ENCODE results near the gene P2RX7. TPM values are rescaled to one million over a fixed set of nuclear protein-coding genes. Genes with fewer than 3 reads are reported as not detected.

The P2RX7 gene
- total and polyA plus RNA-seq, 9 of the 15 experiments (the other 6 are each of a cell fraction or from before 2014, with no cell fraction given), result 0.04 to 0.65 (median 0.30) TPM

DNA sequence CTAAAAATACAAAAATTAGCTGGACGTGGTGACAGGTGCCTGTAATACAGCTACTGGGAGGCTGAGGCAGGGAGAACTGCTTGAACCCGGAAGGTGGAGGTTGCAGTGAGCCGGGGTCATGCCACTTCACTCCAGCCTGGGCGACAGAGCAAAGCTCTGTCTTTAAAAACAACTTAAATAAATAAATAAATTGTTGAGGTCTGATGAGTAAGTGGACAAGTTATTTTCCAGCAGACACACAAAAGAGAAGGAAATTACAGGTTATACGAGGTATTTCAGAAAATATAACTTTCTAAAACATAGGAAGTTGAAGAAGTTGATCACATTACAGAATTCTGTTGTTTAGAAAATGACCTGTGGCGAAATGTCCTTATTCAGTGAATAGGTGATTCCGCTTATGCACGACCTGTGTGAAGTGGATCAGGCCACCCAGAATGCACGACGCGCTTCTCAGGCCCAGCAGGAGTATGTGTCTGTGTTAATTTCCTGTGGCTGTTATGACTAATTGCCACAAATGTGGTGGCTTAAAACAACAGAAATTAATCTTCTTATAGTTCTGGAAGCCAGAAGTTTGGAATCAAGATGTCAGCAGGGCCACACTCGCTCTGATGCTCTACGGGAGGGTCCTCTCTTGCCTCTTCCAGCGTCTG, 38.1 kb downstream of the P2RX7 start:
- Histone ChIP-seq H3K4me2 (ENCODE audit: insufficient read depth, low read length) (no peak overlapping the region), H4K20me1 (replicated peaks; ENCODE audit: control insufficient read depth, insufficient read depth, low read length) (no peaks in the 10 kb centered on the region), H3K9ac (ENCODE audit: insufficient read depth in 1 of 2, low read depth in 2 of 2, low read length in 2 of 2) (no peak overlapping the region), H3K4me1 (replicated peaks in 1 of 2; ENCODE audit: control insufficient read depth in 2 of 2, insufficient read depth in 2 of 2, low read length in 2 of 2) (peaks cover 0 to 6% of the 10 kb centered on the region in 2 experiments; a peak in 4 of 5 replicates), H3K79me2 (ENCODE audit: control insufficient read depth, insufficient read depth, low read length) (no peaks in the 10 kb centered on the region), H3K9me1 (ENCODE audit: control insufficient read depth, insufficient read depth, low read length) (no peaks in the 10 kb centered on the region), H3K27ac (ENCODE audit: extremely low read depth, low read depth, low read length) (no peak overlapping the region), H2AFZ (ENCODE audit: low read depth, low read length) (no peak overlapping the region), H3K36me3 (ENCODE audit: control insufficient read depth, insufficient read depth, low read length) (no peaks in the 10 kb centered on the region), H3K9me3 (replicated peaks; ENCODE audit: control insufficient read depth, insufficient read depth, low read depth, low read length) (no peaks in the 10 kb centered on the region), H3K4me3 (no peak overlapping the region), H3K27me3 (ENCODE audit: control insufficient read depth in 2 of 2, insufficient read depth in 2 of 2, low read length in 2 of 2) (no peaks in the 10 kb centered on the region)
- POLR2A ChIA-PET, result interaction anchor here (2.1 kb wide), 1 partner anchor 16 kb away, joined by 6 read pairs; no protein-coding TSS in a partner anchor
- TF ChIP-seq TBP (optimal IDR thresholded peaks at IDR 0.05; ENCODE audit: low read depth, low read length) (no peak), IRF9 (tag; IDR thresholded peaks at IDR 0.05) (no peak), THRAP3 (IDR thresholded peaks at IDR 0.05; ENCODE audit: borderline replicate concordance) (no peak), MTA2 (IDR thresholded peaks at IDR 0.05; ENCODE audit: low read depth) (no peak), ZEB2 (IDR thresholded peaks at IDR 0.05) (no peak), ZNF217 (CRISPR knock-in tag; IDR thresholded peaks at IDR 0.05) (no peak), HNRNPLL (IDR thresholded peaks at IDR 0.05; ENCODE audit: low read depth, low read length, poor library complexity, severe bottlenecking) (no peak), POLR3G (IDR thresholded peaks at IDR 0.05; ENCODE audit: extremely low read depth, insufficient read length, insufficient replicate concordance) (no peak), MEIS2 (IDR thresholded peaks at IDR 0.05; ENCODE audit: partially characterized antibody) (no peak)
- TF ChIP-seq, protein P1, sequence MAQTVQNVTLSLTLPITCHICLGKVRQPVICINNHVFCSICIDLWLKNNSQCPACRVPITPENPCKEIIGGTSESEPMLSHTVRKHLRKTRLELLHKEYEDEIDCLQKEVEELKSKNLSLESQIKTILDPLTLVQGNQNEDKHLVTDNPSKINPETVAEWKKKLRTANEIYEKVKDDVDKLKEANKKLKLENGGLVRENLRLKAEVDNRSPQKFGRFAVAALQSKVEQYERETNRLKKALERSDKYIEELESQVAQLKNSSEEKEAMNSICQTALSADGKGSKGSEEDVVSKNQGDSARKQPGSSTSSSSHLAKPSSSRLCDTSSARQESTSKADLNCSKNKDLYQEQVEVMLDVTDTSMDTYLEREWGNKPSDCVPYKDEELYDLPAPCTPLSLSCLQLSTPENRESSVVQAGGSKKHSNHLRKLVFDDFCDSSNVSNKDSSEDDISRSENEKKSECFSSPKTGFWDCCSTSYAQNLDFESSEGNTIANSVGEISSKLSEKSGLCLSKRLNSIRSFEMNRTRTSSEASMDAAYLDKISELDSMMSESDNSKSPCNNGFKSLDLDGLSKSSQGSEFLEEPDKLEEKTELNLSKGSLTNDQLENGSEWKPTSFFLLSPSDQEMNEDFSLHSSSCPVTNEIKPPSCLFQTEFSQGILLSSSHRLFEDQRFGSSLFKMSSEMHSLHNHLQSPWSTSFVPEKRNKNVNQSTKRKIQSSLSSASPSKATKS (CRISPR knock-in tag; IDR thresholded peaks at IDR 0.05), result no peak
- TF ChIP-seq, protein P2, sequence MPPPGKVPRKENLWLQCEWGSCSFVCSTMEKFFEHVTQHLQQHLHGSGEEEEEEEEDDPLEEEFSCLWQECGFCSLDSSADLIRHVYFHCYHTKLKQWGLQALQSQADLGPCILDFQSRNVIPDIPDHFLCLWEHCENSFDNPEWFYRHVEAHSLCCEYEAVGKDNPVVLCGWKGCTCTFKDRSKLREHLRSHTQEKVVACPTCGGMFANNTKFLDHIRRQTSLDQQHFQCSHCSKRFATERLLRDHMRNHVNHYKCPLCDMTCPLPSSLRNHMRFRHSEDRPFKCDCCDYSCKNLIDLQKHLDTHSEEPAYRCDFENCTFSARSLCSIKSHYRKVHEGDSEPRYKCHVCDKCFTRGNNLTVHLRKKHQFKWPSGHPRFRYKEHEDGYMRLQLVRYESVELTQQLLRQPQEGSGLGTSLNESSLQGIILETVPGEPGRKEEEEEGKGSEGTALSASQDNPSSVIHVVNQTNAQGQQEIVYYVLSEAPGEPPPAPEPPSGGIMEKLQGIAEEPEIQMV (tag; conservative IDR thresholded peaks at IDR 0.05; ENCODE audit: low read depth), result no peak
- no peak for FAIRE-seq
- no peak for DNase-seq (ENCODE audit: extremely low read depth in 1 of 4, low spot score in 3 of 4)
- intact Hi-C loops (cut with micrococcal nuclease) (no loop called here), in situ Hi-C loops (cut with MboI) (no loop called here)
- CTCF ChIA-PET (ENCODE audit: low intra/inter-chr PET ratio), result no interaction called here
- BruUV-seq (replicated peaks), result no TSS peak
- no peak for ATAC-seq
- 55% methylated on average over 14 of the region's 14 CpGs for WGBS (ENCODE audit: insufficient coverage, low coverage, missing lambda C conversion rate)
